AG09319 (cell line): Measurements from ENCODE around the gene RABL3.

Experiments used
- DNase-seq: peaks from one replicate; pipeline ENCODE4 v3.0.0-alpha.2; 2010; ENCODE audit warnings: low read depth; ENCODE audit errors: extremely low read depth
- CTCF ChIP-seq: IDR thresholded peaks from 2 replicates; pipeline ENCODE4 v1.5.1; 2011; ENCODE audit warnings: low read depth, mild to moderate bottlenecking, inconsistent platforms, low read length, moderate library complexity

Gene RABL3

DNA sequence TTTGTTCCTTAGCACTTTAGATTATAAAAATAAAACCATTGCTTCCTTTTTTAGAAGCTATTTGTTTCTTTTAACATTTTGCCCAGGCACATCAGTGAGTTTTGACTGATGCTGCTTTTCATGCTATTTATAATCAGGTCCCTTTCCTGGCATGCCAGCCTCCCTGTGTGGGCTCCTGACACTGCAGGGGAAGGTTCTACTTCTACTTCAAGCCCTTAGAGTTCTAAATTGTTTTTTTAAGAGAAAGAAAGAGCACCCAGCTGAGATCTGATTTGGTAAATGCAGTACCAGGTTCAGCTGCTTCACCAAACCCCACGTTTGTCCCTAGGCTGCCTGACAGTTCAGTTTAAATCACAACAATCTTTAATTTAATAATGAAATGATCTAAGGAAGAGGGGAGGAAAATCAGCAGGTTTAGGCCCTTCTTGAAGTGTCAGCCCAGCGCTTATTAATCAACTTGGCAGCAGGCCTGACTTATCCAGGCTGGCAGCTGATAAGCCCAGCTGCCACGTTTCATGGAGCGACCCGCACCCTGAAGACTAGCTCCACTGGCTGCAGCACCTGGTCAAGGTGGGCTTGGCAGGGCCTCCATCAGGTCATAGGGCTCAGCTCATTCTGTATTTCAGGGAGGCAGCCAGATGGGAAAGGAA, 89.3 kb downstream of the RABL3 start:
- TF ChIP-seq CTCF, result no peak
- no peak for DNase-seq

DNA sequence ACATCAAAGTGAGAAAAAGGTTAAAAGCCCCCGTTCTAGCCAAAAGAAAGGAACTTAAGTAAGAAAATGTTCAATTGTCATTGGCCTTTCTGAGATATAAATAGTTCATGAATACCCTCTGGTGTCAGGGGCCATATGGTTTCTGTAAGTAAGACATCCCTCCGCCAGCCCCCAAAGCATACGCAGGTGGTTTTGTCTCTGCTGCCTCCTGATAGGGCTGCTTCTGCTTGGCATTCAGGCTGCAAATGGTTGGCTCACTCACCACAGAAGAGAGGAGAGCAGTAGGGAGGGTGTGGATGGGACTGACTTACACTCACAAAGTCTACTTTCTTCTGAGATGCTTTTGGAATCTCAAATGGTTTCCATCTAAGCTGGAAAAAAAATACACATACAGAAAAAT, 90.0 kb downstream of the RABL3 start:
- DNase-seq, result no peak
- no peak for TF ChIP-seq CTCF

GRCh38 chr3:120650311-120650710, 92.0 kb downstream of the RABL3 start:
- no peak for DNase-seq
- no peak for TF ChIP-seq CTCF

DNA sequence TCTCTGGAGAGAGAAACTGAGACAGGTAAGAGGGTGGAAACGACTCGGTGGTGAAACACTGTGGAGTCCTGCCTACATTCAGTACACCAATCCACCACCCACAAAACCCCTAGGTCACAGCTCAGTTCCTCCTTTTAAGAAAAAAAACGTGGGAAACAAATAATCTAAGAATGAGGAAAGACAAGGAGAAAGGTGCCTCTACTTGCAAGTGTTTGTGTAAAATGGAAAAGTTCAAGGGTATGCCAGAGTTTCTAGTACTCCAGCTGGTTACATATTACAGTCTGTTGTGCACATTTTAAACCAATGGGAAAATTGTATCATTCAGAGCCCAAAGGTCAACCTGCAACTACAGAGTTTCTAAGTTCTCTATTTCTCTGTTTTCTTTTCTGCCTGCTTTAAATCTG, 92.5 kb downstream of the RABL3 start:
- DNase-seq, result no peak
- TF ChIP-seq CTCF, result no peak

GRCh38 chr3:120648290-120648689, 94.0 kb downstream of the RABL3 start:
- no peak for TF ChIP-seq CTCF
- no peak for DNase-seq

DNA sequence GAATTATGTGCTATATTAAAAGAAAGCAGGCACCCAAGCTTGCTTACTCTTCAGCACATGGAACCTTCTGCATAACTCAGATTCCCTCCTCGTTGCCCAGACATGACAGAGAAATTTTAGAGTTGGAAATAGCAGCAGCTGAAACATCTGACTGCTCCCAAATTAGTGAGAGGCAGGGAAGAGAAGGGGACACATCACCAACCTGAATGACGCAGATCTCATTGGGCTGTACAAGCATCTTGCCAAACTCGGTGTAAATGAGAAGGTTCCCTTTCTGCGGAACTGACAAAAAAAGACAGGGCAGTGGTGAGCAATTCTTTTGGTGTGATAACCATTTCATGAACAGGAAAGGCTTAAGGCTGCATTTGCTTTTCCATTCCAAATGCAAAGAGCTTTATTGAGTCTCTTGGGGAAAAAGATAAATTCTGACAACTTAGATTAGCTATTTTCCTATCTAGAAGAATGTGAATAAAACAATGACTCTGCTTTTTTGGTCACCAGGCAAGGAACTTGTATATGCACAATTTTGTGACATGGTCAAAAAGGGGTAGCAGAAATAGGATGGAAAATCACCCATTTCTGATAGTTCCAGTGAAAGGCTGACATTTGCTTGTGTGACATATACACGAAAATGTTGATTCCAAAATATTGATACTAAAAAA, 95.4 kb downstream of the RABL3 start:
- no peak for TF ChIP-seq CTCF
- DNase-seq, result no peak

DNA sequence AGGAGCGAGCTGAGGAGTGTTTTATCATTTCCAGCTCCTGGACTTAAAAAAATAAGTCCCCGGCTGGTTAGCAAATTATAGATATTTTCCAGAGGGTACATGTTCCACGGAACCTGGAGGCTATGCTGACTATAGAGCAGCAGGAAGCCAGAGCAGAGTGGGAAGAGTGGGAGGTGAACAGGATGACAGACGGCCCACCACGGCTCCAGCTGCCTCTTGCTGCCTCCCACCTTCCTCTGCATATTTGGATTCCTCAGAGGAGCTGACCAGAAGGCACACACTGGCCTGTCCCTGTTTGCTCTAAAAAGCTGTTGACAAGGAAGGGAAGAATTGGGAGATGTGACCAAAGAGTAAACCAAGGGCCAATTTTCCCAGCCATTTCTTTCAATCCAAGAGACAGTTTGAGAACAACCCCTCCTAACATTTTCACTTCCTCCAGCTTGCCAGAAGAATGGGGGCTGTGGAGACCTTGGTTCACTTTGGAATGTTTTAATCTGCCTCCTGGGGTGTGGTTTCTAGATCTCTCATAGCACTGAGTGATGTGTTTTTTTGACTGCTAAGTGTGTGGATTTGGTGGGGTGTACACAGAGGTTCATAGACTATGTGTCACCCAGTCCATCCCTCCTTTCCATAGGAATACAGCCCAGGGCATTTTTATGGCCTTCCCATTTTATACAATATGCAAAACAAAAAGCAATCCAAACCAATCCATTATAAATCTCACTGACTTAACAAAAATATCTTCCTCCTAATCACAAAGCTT, 97.1 kb downstream of the RABL3 start:
- no peak for DNase-seq
- no peak for TF ChIP-seq CTCF
